Astrocyte (in vitro differentiated cells and primary cell): ENCODE measurements around the gene HSPB7.

Experiments used
- EZH2 ChIP-seq: IDR thresholded peaks from 2 replicates; pipeline ENCODE4 v1.6.1; 2012; ENCODE audit warnings: mild to moderate bottlenecking, low read length, inconsistent platforms; ENCODE audit not compliant: insufficient read depth
- TF ChIP-seq, protein P1 (sequence below): IDR thresholded peaks from 2 replicates; pipeline ENCODE4 v1.5.1; 2011; ENCODE audit warnings: low read depth, mild to moderate bottlenecking, inconsistent platforms, low read length, moderate library complexity; ENCODE audit not compliant: insufficient read depth

DNA sequence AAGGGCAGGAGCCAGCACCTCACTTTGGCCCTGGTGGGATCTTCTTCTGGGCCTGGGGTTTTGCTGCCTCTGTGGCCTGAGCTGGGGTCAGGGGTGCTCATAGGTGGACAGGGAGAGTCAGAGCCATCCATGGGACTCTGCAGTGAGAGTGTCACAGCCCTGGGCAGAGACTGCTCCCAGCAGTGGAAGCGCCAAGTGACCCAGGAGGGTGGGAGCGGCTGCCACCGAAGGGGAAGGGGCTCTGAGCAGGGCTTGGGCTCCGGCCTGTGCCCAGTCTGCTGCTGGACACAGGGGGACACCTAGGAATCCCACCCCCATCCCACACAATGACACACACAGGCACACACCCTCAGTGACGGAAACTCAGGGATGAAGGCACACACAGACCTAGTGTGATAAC is 26.1 kb upstream of the HSPB7 start:
- TF ChIP-seq, protein P1, sequence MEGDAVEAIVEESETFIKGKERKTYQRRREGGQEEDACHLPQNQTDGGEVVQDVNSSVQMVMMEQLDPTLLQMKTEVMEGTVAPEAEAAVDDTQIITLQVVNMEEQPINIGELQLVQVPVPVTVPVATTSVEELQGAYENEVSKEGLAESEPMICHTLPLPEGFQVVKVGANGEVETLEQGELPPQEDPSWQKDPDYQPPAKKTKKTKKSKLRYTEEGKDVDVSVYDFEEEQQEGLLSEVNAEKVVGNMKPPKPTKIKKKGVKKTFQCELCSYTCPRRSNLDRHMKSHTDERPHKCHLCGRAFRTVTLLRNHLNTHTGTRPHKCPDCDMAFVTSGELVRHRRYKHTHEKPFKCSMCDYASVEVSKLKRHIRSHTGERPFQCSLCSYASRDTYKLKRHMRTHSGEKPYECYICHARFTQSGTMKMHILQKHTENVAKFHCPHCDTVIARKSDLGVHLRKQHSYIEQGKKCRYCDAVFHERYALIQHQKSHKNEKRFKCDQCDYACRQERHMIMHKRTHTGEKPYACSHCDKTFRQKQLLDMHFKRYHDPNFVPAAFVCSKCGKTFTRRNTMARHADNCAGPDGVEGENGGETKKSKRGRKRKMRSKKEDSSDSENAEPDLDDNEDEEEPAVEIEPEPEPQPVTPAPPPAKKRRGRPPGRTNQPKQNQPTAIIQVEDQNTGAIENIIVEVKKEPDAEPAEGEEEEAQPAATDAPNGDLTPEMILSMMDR: no peak
- no peak for TF ChIP-seq EZH2
